Measurements from ENCODE around the gene DNAH9.

Gene DNAH9

DNA sequence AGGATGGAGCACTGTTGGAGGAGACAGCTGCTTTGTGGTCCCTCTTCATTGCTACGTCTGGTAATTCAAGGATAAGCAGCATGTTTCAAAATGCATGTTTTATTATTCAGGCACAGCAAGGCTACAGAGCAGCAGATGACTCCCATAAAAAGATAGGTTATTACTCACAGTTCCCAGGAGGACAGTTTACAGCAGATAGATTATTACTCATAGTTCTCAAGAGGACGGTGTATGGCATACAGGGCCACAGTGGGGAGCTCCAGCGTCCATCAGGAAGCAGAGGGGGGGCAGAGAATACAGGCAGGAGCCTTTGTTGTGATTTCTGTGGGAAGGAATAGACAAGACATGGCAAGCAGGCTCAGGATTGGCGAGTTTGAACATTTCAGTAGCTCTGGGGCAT, 72.9 kb downstream of the DNAH9 start:
- DNase-seq (ENCODE audit: low read depth in 2 of 2) = no peak

GRCh38 chr17:11682646-11683045, 84.4 kb downstream of the DNAH9 start:
- no peak for DNase-seq (ENCODE audit: low read depth in 2 of 2)

GRCh38 chr17:11690681-11691080, 92.4 kb downstream of the DNAH9 start:
- no peak for DNase-seq (ENCODE audit: low read depth in 2 of 2)

DNA sequence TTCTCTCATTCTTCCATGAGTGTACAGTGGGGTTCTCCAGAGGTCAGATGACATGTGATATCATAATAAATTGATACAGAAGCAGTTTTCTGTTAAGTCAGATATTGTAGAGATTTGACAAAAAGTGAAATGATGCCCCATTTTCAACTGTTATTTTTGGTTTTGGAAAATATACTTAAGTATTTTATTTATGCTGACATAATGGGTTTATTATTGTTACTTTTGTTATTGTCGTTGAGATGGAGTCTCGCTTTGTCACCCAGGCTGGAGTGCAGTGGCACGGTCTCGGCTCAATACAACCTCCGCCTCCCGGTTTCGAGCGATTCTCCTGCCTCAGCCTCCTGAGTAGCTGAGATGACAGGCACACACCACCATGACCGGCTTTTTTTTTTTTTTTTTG, 94.4 kb downstream of the DNAH9 start:
- no peak for DNase-seq (ENCODE audit: low read depth in 2 of 2)

- DNase-seq (ENCODE audit: low read depth in 2 of 2) = no peak
Measured at GRCh38 chr17:11693284-11693683, 95.0 kb downstream of the DNAH9 start.

- no peak for DNase-seq (ENCODE audit: low read depth in 2 of 2)
Measured at GRCh38 chr17:11700668-11701067, 102.4 kb downstream of the DNAH9 start.

GRCh38 chr17:11701911-11702310, 103.6 kb downstream of the DNAH9 start:
- DNase-seq (ENCODE audit: low read depth in 2 of 2) = no peak

- DNase-seq (ENCODE audit: low read depth in 2 of 2) = no peak
Measured at GRCh38 chr17:11704041-11704440, 105.8 kb downstream of the DNAH9 start.

GRCh38 chr17:11705111-11705510, 106.8 kb downstream of the DNAH9 start:
- no peak for DNase-seq (ENCODE audit: low read depth in 2 of 2)

GRCh38 chr17:11707586-11707985, 109.3 kb downstream of the DNAH9 start:
- DNase-seq (ENCODE audit: low read depth in 2 of 2) = no peak

DNA sequence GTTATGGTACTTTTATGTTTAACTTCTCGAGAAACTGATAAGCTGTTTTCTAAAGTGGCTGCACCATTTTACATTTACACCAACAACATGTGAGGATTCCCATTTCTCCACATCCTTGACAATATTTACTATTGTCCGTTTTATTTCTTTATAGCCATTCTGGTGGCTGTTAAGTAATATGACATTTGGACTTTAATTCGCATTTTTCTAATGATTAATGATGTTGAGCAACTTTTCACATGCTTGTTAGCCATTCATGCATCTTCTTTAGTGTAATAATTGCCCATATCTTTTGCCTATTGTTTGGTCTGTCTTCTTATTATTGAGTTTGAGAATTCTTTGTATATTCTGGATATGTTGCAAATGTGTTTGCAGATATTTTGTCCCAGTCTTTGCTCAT, 114.2 kb downstream of the DNAH9 start:
- no peak for DNase-seq (ENCODE audit: low read depth in 2 of 2)

- DNase-seq (ENCODE audit: low read depth in 2 of 2) = no peak
Measured at GRCh38 chr17:11719203-11719602, 120.9 kb downstream of the DNAH9 start.

DNA sequence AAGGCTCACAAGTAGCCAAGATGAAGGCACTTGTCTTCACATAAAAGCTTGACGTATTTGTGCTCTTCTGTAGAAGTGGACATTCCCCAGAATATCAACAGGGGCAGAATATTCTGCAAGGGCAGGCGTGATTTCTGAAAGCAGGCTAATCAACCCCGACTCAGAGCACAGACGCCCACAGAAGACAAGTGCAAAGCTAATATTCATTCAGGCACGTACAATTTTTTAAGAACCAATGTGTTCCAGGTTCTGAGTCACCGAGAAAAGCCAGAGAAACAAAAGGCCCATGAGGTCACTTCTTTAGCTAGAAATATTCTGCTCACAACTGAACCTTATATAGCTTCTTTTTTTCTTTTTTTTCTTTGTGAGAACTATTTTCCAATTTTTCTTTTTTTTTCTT, 121.6 kb downstream of the DNAH9 start:
- DNase-seq (ENCODE audit: low read depth in 2 of 2) = no peak

DNA sequence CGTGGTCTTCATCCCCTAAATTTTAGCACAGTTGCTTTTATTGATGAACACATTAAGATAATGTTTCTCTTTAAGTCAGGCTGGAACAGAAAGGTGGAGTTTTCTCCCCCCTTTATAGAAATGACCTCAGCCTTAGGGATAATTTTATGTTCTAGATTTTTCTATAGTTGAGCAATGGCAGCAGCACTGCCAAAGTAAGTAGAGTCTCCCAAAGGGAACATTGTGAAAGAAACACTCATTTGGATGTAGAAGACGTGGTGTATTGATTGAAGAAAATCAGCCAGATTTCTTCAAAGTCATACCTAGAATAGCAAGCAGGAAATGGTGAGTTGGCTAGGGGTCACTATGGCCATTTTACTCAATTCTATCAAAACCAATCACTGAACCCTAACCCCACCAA, 122.5 kb downstream of the DNAH9 start:
- no peak for DNase-seq (ENCODE audit: low read depth in 2 of 2)

- no peak for DNase-seq (ENCODE audit: low read depth in 2 of 2)
Measured at GRCh38 chr17:11730747-11731146, 132.5 kb downstream of the DNAH9 start.

DNA sequence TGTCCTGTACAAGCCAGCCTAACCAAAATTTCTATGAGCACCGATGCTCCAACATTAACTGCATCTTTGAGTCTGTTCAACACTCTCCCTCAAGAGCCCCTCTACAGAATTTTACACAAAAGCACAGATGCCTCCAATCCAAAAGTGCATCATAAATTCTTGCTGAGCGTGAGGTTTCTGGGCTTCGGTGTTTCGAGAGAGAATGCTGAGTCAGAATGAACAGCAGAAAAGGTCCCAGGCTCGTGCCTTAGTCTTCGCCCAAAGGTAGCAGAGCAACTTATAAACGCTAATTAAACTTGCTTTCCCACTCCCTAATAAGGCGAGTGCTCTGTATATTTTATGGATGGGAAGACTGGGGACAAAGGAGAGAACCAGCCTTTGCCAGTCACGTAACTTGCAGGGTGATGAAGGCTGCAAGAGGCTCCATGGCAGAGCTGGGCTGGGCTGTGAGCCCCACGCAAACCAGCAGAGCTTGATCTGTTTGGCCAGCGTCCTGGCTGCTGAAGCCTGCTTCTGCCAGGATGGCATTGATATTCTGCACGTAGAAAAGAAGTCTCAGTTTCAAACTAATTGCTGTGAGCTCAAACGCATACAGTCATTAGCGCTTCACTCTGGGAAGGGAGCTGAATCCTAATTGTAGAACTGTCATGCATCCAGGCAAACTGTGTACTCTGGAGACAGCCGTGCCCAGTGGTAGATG, 138.5 kb downstream of the DNAH9 start:
- no peak for DNase-seq (ENCODE audit: low read depth in 2 of 2)

- DNase-seq (ENCODE audit: low read depth in 2 of 2) = no peak
Measured at GRCh38 chr17:11737313-11737679, 139.0 kb downstream of the DNAH9 start.

- DNase-seq (ENCODE audit: low read depth in 2 of 2) = no peak
Measured at GRCh38 chr17:11738151-11738550, 139.9 kb downstream of the DNAH9 start.

GRCh38 chr17:11739351-11739750, 141.1 kb downstream of the DNAH9 start:
- no peak for DNase-seq (ENCODE audit: low read depth in 2 of 2)

DNA sequence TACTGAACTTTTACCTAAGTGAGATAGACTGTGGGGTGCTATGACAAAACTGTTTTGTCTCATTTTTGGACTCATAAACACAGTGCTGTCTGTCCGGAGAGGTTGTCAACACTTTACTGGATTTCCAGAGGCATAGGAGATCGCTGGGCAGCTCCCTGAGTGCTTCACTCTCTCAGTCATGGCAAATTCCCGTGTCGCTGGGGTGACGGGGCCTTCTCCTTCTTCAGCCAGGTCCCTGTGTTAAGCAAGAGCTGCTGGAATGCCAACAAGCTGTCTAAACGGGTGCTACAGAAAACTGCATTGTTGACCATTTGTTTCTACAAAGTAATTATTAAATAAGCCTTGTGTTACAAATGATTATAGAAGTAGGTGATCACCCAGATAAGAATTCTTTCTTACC, 141.6 kb downstream of the DNAH9 start:
- DNase-seq (ENCODE audit: low read depth in 2 of 2) = no peak

DNA sequence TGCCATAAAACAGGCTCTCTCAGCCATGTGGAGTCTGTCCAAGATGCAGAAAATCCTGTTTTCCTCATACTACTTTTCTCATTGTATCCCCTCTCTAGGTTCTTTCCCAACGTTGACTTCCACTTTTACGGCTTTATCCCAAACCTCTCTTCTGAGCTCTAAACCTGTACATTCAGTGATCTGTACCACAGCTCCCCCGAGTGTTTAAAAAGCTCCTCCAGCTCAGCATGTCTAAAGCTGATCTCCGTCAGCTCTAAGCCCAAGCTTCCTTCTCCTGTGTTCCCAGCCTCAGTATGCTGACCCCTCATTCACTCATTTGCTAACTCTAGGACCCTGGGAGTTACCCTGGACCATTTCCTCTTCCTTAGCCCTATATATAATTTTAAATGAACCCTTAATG, 144.6 kb downstream of the DNAH9 start:
- no peak for DNase-seq (ENCODE audit: low read depth in 2 of 2)

GRCh38 chr17:11744696-11745095, 146.4 kb downstream of the DNAH9 start:
- DNase-seq (ENCODE audit: low read depth in 2 of 2) = no peak

DNA sequence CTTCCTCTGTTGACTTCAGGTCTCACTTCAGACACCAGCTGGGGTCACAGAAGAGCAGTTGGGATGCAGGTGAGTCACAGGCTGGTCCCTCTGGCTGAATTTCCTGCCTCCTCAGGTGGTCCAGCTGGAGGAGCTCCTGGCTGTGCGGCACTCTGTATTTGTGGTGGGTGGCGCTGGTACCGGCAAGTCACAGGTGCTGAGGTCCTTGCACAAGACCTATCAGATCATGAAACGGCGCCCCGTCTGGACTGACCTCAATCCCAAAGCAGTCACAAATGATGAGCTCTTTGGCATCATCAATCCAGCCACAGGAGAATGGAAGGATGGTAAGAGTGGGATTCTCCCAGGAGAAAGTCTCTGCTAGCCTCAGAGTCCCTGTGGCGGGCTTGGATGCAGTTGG, 149.2 kb downstream of the DNAH9 start:
- no peak for DNase-seq (ENCODE audit: low read depth in 2 of 2)

DNA sequence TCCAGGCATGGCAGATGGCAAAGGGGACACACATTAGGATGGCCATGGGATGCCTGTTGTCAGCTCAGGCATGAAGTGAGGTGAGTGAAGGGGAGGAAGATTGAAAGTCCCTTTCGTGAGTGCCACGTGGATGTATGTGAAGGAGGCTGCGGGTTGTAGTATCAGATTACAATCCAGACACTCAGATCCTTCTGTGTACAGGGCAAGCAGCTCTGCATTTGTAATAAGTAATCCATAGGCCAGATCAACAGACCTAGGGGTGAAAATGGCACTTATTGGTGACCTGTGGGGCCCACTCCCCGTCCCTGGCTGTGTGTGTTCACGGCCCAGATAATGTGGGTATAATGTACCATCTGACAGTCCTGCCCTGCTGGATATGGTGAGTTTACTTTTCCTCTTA, 159.5 kb downstream of the DNAH9 start:
- no peak for DNase-seq (ENCODE audit: low read depth in 2 of 2)

Measured in activated CD8-positive, alpha-beta memory T cell treated with anti-CD3 and anti-CD28 coated beads for 4 hours (primary cell).